PC-9 (cell line): Measurements from ENCODE around the gene SCN2B. TPM values are rescaled to one million over a fixed set of nuclear protein-coding genes. Genes with fewer than 3 reads are reported as not detected.
"Not testable (repeated sequence)": the region's sequence is repeated elsewhere in the genome, so short reads cannot be mapped to it uniquely, and the experiment has no call there.

Experiments
- BruUV-seq: library from RNA; stranded (reverse); fragments of 400-500 nt; replicated peaks from 2 replicates; lab custom pipeline; 2021; lab: Mats Ljungman, UMichigan
- CTCF ChIA-PET: fragments of 300-600 bp; sonication (Branson Sonifier 250); formaldehyde crosslinking; loops from one replicate; lab custom pipeline; 2022; ENCODE audit warnings: antibody characterized with exemption; lab: Charles Lee
- POLR2A ChIA-PET: fragments of 300-600 bp; sonication (Branson Sonifier 250); formaldehyde crosslinking; loops from one replicate; lab custom pipeline; 2022; ENCODE audit warnings: antibody characterized with exemption; ENCODE audit not compliant: unreplicated experiment; lab: Charles Lee
- DNase-seq, 2 experiments: peaks; one replicate each; pipeline versions ENCODE4 v3.0.0 to v3.0.0-alpha.2; 2015 to 2022; ENCODE audit warnings: mixed read lengths in 1 of 2
- H2AFZ ChIP-seq: fragments of 200-600 bp; sonication (generic); 2 replicates; pipeline ENCODE4 v1.8.1; 2017; ENCODE audit warnings: antibody characterized with exemption
- H3F3A ChIP-seq: fragments of 200-600 bp; sonication (generic); 2 replicates; pipeline ENCODE4 v1.8.1; 2017; ENCODE audit warnings: antibody characterized with exemption, mild to moderate bottlenecking, low read depth; ENCODE audit not compliant: insufficient read depth
- H3K27ac ChIP-seq: fragments of 200-600 bp; sonication (generic); 2 replicates; pipeline ENCODE4 v1.6.1; 2016; ENCODE audit warnings: mixed run types
- H3K27me3 ChIP-seq: fragments of 200-600 bp; sonication (generic); 2 replicates; pipeline ENCODE4 v1.6.1; 2016; ENCODE audit warnings: low read depth, mixed run types; ENCODE audit not compliant: insufficient read depth
- H3K36me3 ChIP-seq: fragments of 200-600 bp; sonication (generic); 2 replicates; pipeline ENCODE4 v1.6.1; 2016; ENCODE audit warnings: low read depth, mixed run types
- H3K4me1 ChIP-seq: fragments of 200-600 bp; sonication (generic); replicated peaks from 2 replicates; pipeline ENCODE4 v1.6.1; 2016; ENCODE audit warnings: mixed run types; ENCODE audit not compliant: insufficient read depth
- H3K4me2 ChIP-seq: fragments of 200-600 bp; sonication (generic); 2 replicates; pipeline ENCODE4 v1.6.1; 2017; ENCODE audit warnings: mixed run types
- H3K4me3 ChIP-seq: fragments of 200-600 bp; sonication (generic); 2 replicates; pipeline ENCODE4 v1.6.1; 2016; ENCODE audit warnings: mixed run types
- H3K79me2 ChIP-seq: fragments of 200-600 bp; sonication (generic); 2 replicates; pipeline ENCODE4 v1.6.1; 2017; ENCODE audit warnings: low read depth, mixed run types
- H3K9me2 ChIP-seq: fragments of 200-600 bp; sonication (generic); 2 replicates; pipeline ENCODE4 v1.8.1; 2017; ENCODE audit warnings: mild to moderate bottlenecking; ENCODE audit not compliant: insufficient read depth
- H3K9me3 ChIP-seq: fragments of 200-600 bp; sonication (generic); 2 replicates; pipeline ENCODE4 v1.8.1; 2016; ENCODE audit warnings: low read depth; ENCODE audit not compliant: insufficient read depth
- H4K20me1 ChIP-seq: fragments of 200-600 bp; sonication (generic); 2 replicates; pipeline ENCODE4 v1.8.1; 2017; ENCODE audit not compliant: insufficient read depth
- CTCF ChIP-seq: fragments of 200-600 bp; sonication (generic); conservative IDR thresholded peaks from 2 replicates; pipeline ENCODE4 v1.6.1; 2017; ENCODE audit warnings: mixed run types, antibody characterized with exemption, mild to moderate bottlenecking, moderate library complexity
- EZH2 ChIP-seq: fragments of 200-600 bp; sonication (generic); IDR thresholded peaks from 2 replicates; pipeline ENCODE4 v1.8.0; 2017; ENCODE audit warnings: antibody characterized with exemption, low read depth
- intact Hi-C: fragments of 100-400 bp; cut with micrococcal nuclease; formaldehyde crosslinking; loops from one replicate; pipeline ENCODE4 v1.10.0; 2022; ENCODE audit not compliant: unreplicated experiment
- total RNA-seq: library from RNA; stranded (reverse); gene quantifications from 2 replicates; pipeline ENCODE4 v1.2.3, GENCODE V29; 2021

The SCN2B gene
- total RNA-seq, 1 experiment from 2014 or later = not detected

GRCh38 chr11:118194835-118195627, 18.6 kb upstream of the SCN2B start:
- H3K9me3 ChIP-seq = no peaks in the 10 kb centered on the region
- no peaks in the 10 kb centered on the region for H3K79me2 ChIP-seq
- H3K4me2 ChIP-seq = peak overlapping the region; percentile 39
- no peak overlapping the region for H3K27ac ChIP-seq
- H3F3A ChIP-seq = peaks cover 12% of the 10 kb centered on the region
- BruUV-seq = no TSS peak
- ChIA-PET POLR2A (no interaction called here), CTCF (no interaction called here)
- TF ChIP-seq EZH2 = no peak
- H3K4me3 ChIP-seq = no peak overlapping the region
- H3K4me1 ChIP-seq = peaks cover 16% of the 10 kb centered on the region
- DNase-seq = peak; percentile 5 to 79
- H2AFZ ChIP-seq = no peak overlapping the region
- H3K36me3 ChIP-seq = no peaks in the 10 kb centered on the region
- no peaks in the 10 kb centered on the region for H3K9me2 ChIP-seq
- intact Hi-C loops = no loop called here
- peaks cover 6% of the 10 kb centered on the region; the same call in 1 of the 2 replicates for H3K27me3 ChIP-seq
- no peaks in the 10 kb centered on the region for H4K20me1 ChIP-seq

GRCh38 chr11:118193910-118194566, 17.6 kb upstream of the SCN2B start:
- H3K9me3 ChIP-seq = no peaks in the 10 kb centered on the region
- H3K9me2 ChIP-seq = no peaks in the 10 kb centered on the region
- no peaks in the 10 kb centered on the region for H3K36me3 ChIP-seq
- TF ChIP-seq CTCF (no peak), EZH2 (no peak)
- intact Hi-C loops = no loop called here
- peaks cover 14% of the 10 kb centered on the region; the same call in 1 of the 2 replicates for H3K27me3 ChIP-seq
- no peaks in the 10 kb centered on the region for H3K79me2 ChIP-seq
- peak in 1 of 2 experiments; percentile 30 for DNase-seq
- POLR2A ChIA-PET = no interaction called here
- no peak overlapping the region for H3K4me2 ChIP-seq
- CTCF ChIA-PET = no interaction called here
- no peaks in the 10 kb centered on the region for H4K20me1 ChIP-seq
- BruUV-seq = no TSS peak
- no peak overlapping the region for H2AFZ ChIP-seq
- H3F3A ChIP-seq = peaks cover 12% of the 10 kb centered on the region
- no peak overlapping the region for H3K4me3 ChIP-seq
- peaks cover 16% of the 10 kb centered on the region for H3K4me1 ChIP-seq
- no peak overlapping the region for H3K27ac ChIP-seq

DNA sequence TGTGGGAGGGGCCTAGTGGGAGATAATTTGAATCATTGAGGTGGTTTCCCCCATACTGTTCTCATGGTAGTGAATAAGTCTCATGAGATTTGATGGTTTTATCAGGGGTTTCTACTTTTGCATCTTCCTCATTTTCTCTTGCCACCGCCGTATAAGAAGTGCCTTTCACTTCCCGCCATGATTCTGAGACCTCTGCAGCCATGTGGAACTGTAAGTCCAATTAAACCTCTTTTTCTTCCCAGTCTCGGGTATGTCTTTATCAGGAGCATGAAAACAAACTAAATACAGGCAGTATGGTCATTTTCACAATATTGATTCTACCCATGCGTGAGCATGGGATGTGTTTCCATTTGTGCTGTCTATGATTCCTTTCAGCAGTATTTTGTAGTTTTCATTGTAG, 16.4 kb upstream of the SCN2B start:
- H3K4me1 ChIP-seq, H3K36me3 ChIP-seq, H4K20me1 ChIP-seq, BruUV-seq, DNase-seq, H3K4me2 ChIP-seq, CTCF ChIA-PET, POLR2A ChIA-PET, intact Hi-C loops, H3K27ac ChIP-seq, H3K79me2 ChIP-seq, H3K4me3 ChIP-seq, H3K9me2 ChIP-seq, H2AFZ ChIP-seq, H3K9me3 ChIP-seq: not testable (repeated sequence)
- H3K27me3 ChIP-seq = peaks cover 14% of the 10 kb centered on the region; the same call in 1 of the 2 replicates
- peaks cover 12% of the 10 kb centered on the region; the same call in 1 of the 2 replicates for H3F3A ChIP-seq

GRCh38 chr11:118190942-118191506, 14.6 kb upstream of the SCN2B start:
- Histone ChIP-seq H3K27me3 (peaks cover 27% of the 10 kb centered on the region), H3F3A (peaks cover 12% of the 10 kb centered on the region; the same call in 1 of the 2 replicates)
- H3K4me1 ChIP-seq, H3K9me3 ChIP-seq, H3K4me3 ChIP-seq, POLR2A ChIA-PET, H3K9me2 ChIP-seq, intact Hi-C loops, H4K20me1 ChIP-seq, BruUV-seq, DNase-seq, H3K4me2 ChIP-seq, H3K27ac ChIP-seq, H3K79me2 ChIP-seq, H3K36me3 ChIP-seq, H2AFZ ChIP-seq, CTCF ChIA-PET: not testable (repeated sequence)
